ENCODE results near the gene CKS1B. TPM values are rescaled to one million over a fixed set of nuclear protein-coding genes. Genes with fewer than 3 reads are reported as not detected.

CKS1B gene
- polyA plus RNA-seq, 2 of the 4 experiments (the other 2 are of a cell fraction) = 356 to 725 TPM

GRCh38 chr1:155006601-155007101 is 32.2 kb downstream of the CKS1B start (continued):
- no peak for TF ChIP-seq TFCP2L1 (CRISPR knock-in tag; IDR thresholded peaks at IDR 0.05)

DNA sequence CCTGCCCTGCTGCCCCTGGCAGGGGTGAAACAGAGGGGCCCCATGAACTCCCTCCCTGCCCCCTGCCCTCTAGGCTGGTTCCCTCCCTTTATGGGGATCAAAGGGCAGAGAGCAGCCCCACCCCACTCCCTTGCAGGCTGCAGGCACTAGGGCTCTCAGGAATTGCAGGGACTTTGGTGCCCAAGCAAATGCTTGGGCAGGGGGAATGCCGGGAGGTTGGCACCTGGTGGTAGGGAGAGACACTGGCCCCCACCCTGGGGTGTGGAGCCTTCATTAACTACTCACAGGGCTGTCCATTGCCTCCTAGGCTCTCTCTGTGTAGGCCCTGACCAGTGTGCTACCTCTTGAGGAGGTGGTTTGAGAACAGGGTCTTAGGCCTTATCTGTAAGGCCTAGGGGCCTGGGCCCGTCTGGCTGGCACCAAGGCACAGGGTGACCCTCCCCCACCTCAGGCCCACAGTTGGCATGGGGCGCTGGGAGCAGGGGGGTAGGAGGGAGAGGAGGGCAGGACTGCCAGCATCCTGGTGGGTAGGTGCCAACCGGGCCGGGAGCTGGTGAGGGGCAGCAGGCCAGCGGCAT is 32.9 kb downstream of the CKS1B start:
- Histone ChIP-seq H3K9me3 (no peaks in the 10 kb centered on the region), H3K4me2 (peak overlapping the region; percentile 88), H3K27ac (peak overlapping the region; percentile 98 to 100), H3K4me3 (no peak overlapping the region), H3K4me1 (peaks cover 81% of the 10 kb centered on the region)
- DNase-seq (ENCODE audit: low read depth in 1 of 2, low spot score in 1 of 2) (no peak), ATAC-seq (no peak), FAIRE-seq (no peak)
- TF ChIP-seq MAZ (IDR thresholded peaks at IDR 0.05; ENCODE audit: borderline replicate concordance, low read depth, low read length) (no peak), ZC3H11A (IDR thresholded peaks at IDR 0.05) (no peak), MAFK (IDR thresholded peaks at IDR 0.05; ENCODE audit: partially characterized antibody) (no peak), CHD2 (IDR thresholded peaks at IDR 0.05; ENCODE audit: low read length, partially characterized antibody) (no peak), POLR2AphosphoS2 (conservative IDR thresholded peaks at IDR 0.05; ENCODE audit: low read length) (no peak), FOSB (CRISPR knock-in tag; IDR thresholded peaks at IDR 0.05) (no peak), RNF2 (IDR thresholded peaks at IDR 0.05; ENCODE audit: borderline replicate concordance, low read depth) (no peak), EP300 (IDR thresholded peaks at IDR 0.05) (no peak), BCL3 (IDR thresholded peaks at IDR 0.05) (no peak)
- ChIA-PET POLR2A (interaction anchor here (1.0 kb wide), 1 partner anchor 8 kb away, joined by 3 read pairs; no protein-coding TSS in a partner anchor), CTCF (interaction anchor here (1.0 to 1.9 kb wide), 2 partner anchors 84 to 160 kb away, joined by 3 to 4 read pairs; no protein-coding TSS in a partner anchor)
- WGBS (ENCODE audit: missing lambda C conversion rate) = 76% methylated on average over 4 of the region's 6 CpGs

GRCh38 chr1:155008015-155008941 is 33.8 kb downstream of the CKS1B start:
- H3K4me1 ChIP-seq = peaks cover 91% of the 10 kb centered on the region
- ChIA-PET CTCF (no interaction called here), POLR2A (no interaction called here)
- H3K4me2 ChIP-seq = peak overlapping the region; percentile 88
- H3K4me3 ChIP-seq = no peak overlapping the region
- H3K9me3 ChIP-seq = no peaks in the 10 kb centered on the region
- DNase-seq (ENCODE audit: low read depth in 1 of 2, low spot score in 1 of 2) (no peak), ATAC-seq (no peak), FAIRE-seq (no peak)
- WGBS (ENCODE audit: missing lambda C conversion rate) = 77% methylated on average over 8 of the region's 16 CpGs
- TF ChIP-seq BHLHE40 (IDR thresholded peaks at IDR 0.05; ENCODE audit: low read depth, low read length) = no peak
- TF ChIP-seq CEBPB (IDR thresholded peaks at IDR 0.05) = peak in 1 of 2 experiments; percentile 25; a peak in 1 of 4 replicates
- H3K27ac ChIP-seq = peak overlapping the region; percentile 98 to 100

GRCh38 chr1:155009221-155009711 is 34.8 kb downstream of the CKS1B start:
- FAIRE-seq = no peak
- no peak for ATAC-seq
- no peak for TF ChIP-seq SMC3 (IDR thresholded peaks at IDR 0.05)
- no peak for TF ChIP-seq EHF (CRISPR knock-in tag; IDR thresholded peaks at IDR 0.05)
- no peak for TF ChIP-seq CBX2 (IDR thresholded peaks at IDR 0.05; ENCODE audit: borderline replicate concordance, low read depth)
- no peak for TF ChIP-seq HOXB5 (CRISPR knock-in tag; IDR thresholded peaks at IDR 0.05)
- no peak for TF ChIP-seq RFX5 (IDR thresholded peaks at IDR 0.05)
- TF ChIP-seq ZFP36 (IDR thresholded peaks at IDR 0.05; ENCODE audit: borderline replicate concordance, partially characterized antibody) = no peak
- TF ChIP-seq NFE2L2 (conservative IDR thresholded peaks at IDR 0.05; ENCODE audit: low read length) = no peak
- no peak for TF ChIP-seq EHMT2 (IDR thresholded peaks at IDR 0.05; ENCODE audit: low read depth)
- no peak for TF ChIP-seq GATA3 (IDR thresholded peaks at IDR 0.05; ENCODE audit: borderline replicate concordance)
- no peak for TF ChIP-seq EP300 (IDR thresholded peaks at IDR 0.05)
- no peak for TF ChIP-seq HEYL (CRISPR knock-in tag; IDR thresholded peaks at IDR 0.05)
- TF ChIP-seq, protein P1, sequence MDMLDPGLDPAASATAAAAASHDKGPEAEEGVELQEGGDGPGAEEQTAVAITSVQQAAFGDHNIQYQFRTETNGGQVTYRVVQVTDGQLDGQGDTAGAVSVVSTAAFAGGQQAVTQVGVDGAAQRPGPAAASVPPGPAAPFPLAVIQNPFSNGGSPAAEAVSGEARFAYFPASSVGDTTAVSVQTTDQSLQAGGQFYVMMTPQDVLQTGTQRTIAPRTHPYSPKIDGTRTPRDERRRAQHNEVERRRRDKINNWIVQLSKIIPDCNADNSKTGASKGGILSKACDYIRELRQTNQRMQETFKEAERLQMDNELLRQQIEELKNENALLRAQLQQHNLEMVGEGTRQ (IDR thresholded peaks at IDR 0.05) = no peak
- no peak for TF ChIP-seq ELK1 (IDR thresholded peaks at IDR 0.05; ENCODE audit: low read depth, low read length)
- no peak for TF ChIP-seq BHLHE40 (IDR thresholded peaks at IDR 0.05; ENCODE audit: low read depth, low read length)
- Histone ChIP-seq H3K4me3 (no peak overlapping the region), H3K4me2 (peak overlapping the region; percentile 88; the same call in 2 of the 3 replicates), H3K9me3 (no peaks in the 10 kb centered on the region), H3K27ac (peak overlapping the region in 1 of 2 experiments; percentile 100; a peak in 3 of 6 replicates), H3K4me1 (peaks cover 100% of the 10 kb centered on the region)
- 100% methylated on average over 5 of the region's 12 CpGs for WGBS (ENCODE audit: missing lambda C conversion rate)
- POLR2A ChIA-PET = no interaction called here
- CTCF ChIA-PET = no interaction called here
- DNase-seq (ENCODE audit: low read depth in 1 of 2, low spot score in 1 of 2) = no peak
